Osteoblast (primary cell): Measurements from ENCODE around the gene NDOR1. TPM values are rescaled to one million over a fixed set of nuclear protein-coding genes. Genes with fewer than 3 reads are reported as not detected.

Source experiments
- DNase-seq: peaks from one replicate; pipeline ENCODE4 v3.0.0; 2011; ENCODE audit warnings: low spot score, mixed read lengths; ENCODE audit not compliant: insufficient read length; ENCODE audit errors: missing footprints
- H2AFZ ChIP-seq: 2 replicates; pipeline ENCODE4 v1.6.0; 2011; ENCODE audit warnings: mild to moderate bottlenecking, low read length
- H3K27ac ChIP-seq: 2 replicates; pipeline ENCODE4 v1.5.1; 2011; ENCODE audit warnings: mild to moderate bottlenecking, low read depth, low read length, moderate library complexity
- H3K27me3 ChIP-seq: 2 replicates; pipeline ENCODE4 v1.6.0; 2012; ENCODE audit warnings: mild to moderate bottlenecking, control low read depth, inconsistent platforms, low read length, moderate library complexity; ENCODE audit not compliant: insufficient read depth
- H3K36me3 ChIP-seq: 2 replicates; pipeline ENCODE4 v1.5.1; 2011; ENCODE audit warnings: mild to moderate bottlenecking, low read length, control low read depth, moderate library complexity; ENCODE audit not compliant: insufficient read depth
- H3K4me1 ChIP-seq: 2 replicates; pipeline ENCODE4 v1.5.1; 2011; ENCODE audit warnings: mild to moderate bottlenecking, low read length, control low read depth, moderate library complexity; ENCODE audit not compliant: insufficient read depth
- H3K4me2 ChIP-seq: 2 replicates; pipeline ENCODE4 v1.6.0; 2011; ENCODE audit warnings: mild to moderate bottlenecking, low read length; ENCODE audit not compliant: insufficient read depth
- H3K4me3 ChIP-seq: fragments of 200-600 bp; sonication (generic); 3 replicates; pipeline ENCODE4 v1.5.1; 2012; ENCODE audit warnings: mild to moderate bottlenecking, low read length, inconsistent platforms; ENCODE audit not compliant: insufficient read depth
- H3K79me2 ChIP-seq: 2 replicates; pipeline ENCODE4 v1.6.0; 2012; ENCODE audit warnings: mild to moderate bottlenecking, low read length, control low read depth, inconsistent platforms; ENCODE audit not compliant: insufficient read depth
- H3K9me3 ChIP-seq: 2 replicates; pipeline ENCODE4 v1.5.1; 2011; ENCODE audit warnings: low read depth, low read length, control low read depth
- H4K20me1 ChIP-seq: 2 replicates; pipeline ENCODE4 v1.6.0; 2012; ENCODE audit warnings: mild to moderate bottlenecking, low read length, control low read depth; ENCODE audit not compliant: insufficient read depth
- CTCF ChIP-seq: IDR thresholded peaks from 2 replicates; pipeline ENCODE4 v1.5.1; 2011; ENCODE audit warnings: mild to moderate bottlenecking, low read depth, low read length, moderate library complexity; ENCODE audit errors: extremely low read depth
- total RNA-seq: library from RNA; depleted of rRNA; stranded (reverse); fragments of >200 nt; gene quantifications from 2 replicates; pipeline ENCODE4 v1.2.3, GENCODE V29; 2012

The NDOR1 gene
- total RNA-seq, 1 donor = 6.2 TPM

- H3K27me3 ChIP-seq = no peaks in the 10 kb centered on the region
- H3K9me3 ChIP-seq = no peaks in the 10 kb centered on the region
- no peak overlapping the region for H3K27ac ChIP-seq
- H3K4me3 ChIP-seq = no peak overlapping the region
- no peak for DNase-seq
- no peak overlapping the region for H2AFZ ChIP-seq
- no peaks in the 10 kb centered on the region for H4K20me1 ChIP-seq
- peaks cover 15% of the 10 kb centered on the region for H3K4me1 ChIP-seq
- H3K4me2 ChIP-seq = no peak overlapping the region
- no peak for TF ChIP-seq CTCF
- no peaks in the 10 kb centered on the region for H3K79me2 ChIP-seq
- H3K36me3 ChIP-seq = no peaks in the 10 kb centered on the region
These were observed 12.0 kb downstream of the NDOR1 start for GRCh38 chr9:137217276-137218211.

- DNase-seq = no peak
- no peaks in the 10 kb centered on the region for H3K9me3 ChIP-seq
- no peak overlapping the region for H2AFZ ChIP-seq
- H3K4me1 ChIP-seq = peaks cover 20% of the 10 kb centered on the region
- H3K4me2 ChIP-seq = no peak overlapping the region
- no peaks in the 10 kb centered on the region for H4K20me1 ChIP-seq
- no peak overlapping the region for H3K4me3 ChIP-seq
- no peak overlapping the region for H3K27ac ChIP-seq
- H3K36me3 ChIP-seq = no peaks in the 10 kb centered on the region
- no peaks in the 10 kb centered on the region for H3K27me3 ChIP-seq
- no peak for TF ChIP-seq CTCF
- no peaks in the 10 kb centered on the region for H3K79me2 ChIP-seq
These were observed 12.8 kb downstream of the NDOR1 start for GRCh38 chr9:137218212-137218753.

- no peak for TF ChIP-seq CTCF
- no peak overlapping the region for H3K27ac ChIP-seq
- DNase-seq = peak; percentile 99
- no peaks in the 10 kb centered on the region for H3K36me3 ChIP-seq
- H3K4me3 ChIP-seq = no peak overlapping the region
- no peaks in the 10 kb centered on the region for H3K79me2 ChIP-seq
- no peaks in the 10 kb centered on the region for H3K9me3 ChIP-seq
- H2AFZ ChIP-seq = no peak overlapping the region
- peaks cover 20% of the 10 kb centered on the region for H3K4me1 ChIP-seq
- no peaks in the 10 kb centered on the region for H4K20me1 ChIP-seq
- H3K4me2 ChIP-seq = peak overlapping the region; percentile 24
- no peaks in the 10 kb centered on the region for H3K27me3 ChIP-seq
These were observed 13.3 kb downstream of the NDOR1 start for GRCh38 chr9:137218754-137219271.

- Histone ChIP-seq H3K27ac (no peak overlapping the region), H3K4me2 (no peak overlapping the region), H3K4me3 (no peak overlapping the region), H3K79me2 (no peaks in the 10 kb centered on the region), H2AFZ (no peak overlapping the region), H3K9me3 (no peaks in the 10 kb centered on the region), H3K27me3 (no peaks in the 10 kb centered on the region), H3K4me1 (peaks cover 24% of the 10 kb centered on the region), H4K20me1 (no peaks in the 10 kb centered on the region), H3K36me3 (no peaks in the 10 kb centered on the region)
- no peak for TF ChIP-seq CTCF
- no peak for DNase-seq
These were observed 14.3 kb downstream of the NDOR1 start for GRCh38 chr9:137219757-137220316.
